DOHH2 (cell line): ENCODE results near the gene C1QTNF8.

ENCODE experiments used
- H3F3A ChIP-seq: fragments of 200-600 bp; sonication (generic), shearing (Covaris generic); 2 replicates; pipeline ENCODE4 v1.6.0; 2016; ENCODE audit warnings: antibody characterized with exemption, mild to moderate bottlenecking; ENCODE audit not compliant: control insufficient read depth, insufficient read depth
- H3K27ac ChIP-seq: fragments of 200-600 bp; sonication (generic); 2 replicates; pipeline ENCODE4 v1.5.1; 2014; ENCODE audit warnings: low read depth, mild to moderate bottlenecking, low read length, moderate library complexity
- H3K27me3 ChIP-seq: fragments of 200-600 bp; sonication (generic); 2 replicates; pipeline ENCODE4 v1.6.1; 2014; ENCODE audit warnings: mild to moderate bottlenecking, low read length, mixed read lengths; ENCODE audit not compliant: control insufficient read depth
- H3K36me3 ChIP-seq: fragments of 200-600 bp; sonication (generic); 2 replicates; pipeline ENCODE4 v1.6.1; 2014; ENCODE audit warnings: mild to moderate bottlenecking, low read length, moderate library complexity, mixed read lengths; ENCODE audit not compliant: control insufficient read depth
- H3K4me1 ChIP-seq: fragments of 200-600 bp; sonication (generic); 2 replicates; pipeline ENCODE4 v1.6.1; 2014; ENCODE audit warnings: mild to moderate bottlenecking, low read length, mixed read lengths; ENCODE audit not compliant: control insufficient read depth
- H3K4me2 ChIP-seq: fragments of 200-600 bp; sonication (generic); 2 replicates; pipeline ENCODE4 v1.6.0; 2014; ENCODE audit warnings: mild to moderate bottlenecking, low read length, moderate library complexity
- H3K4me3 ChIP-seq: fragments of 200-600 bp; sonication (generic); 2 replicates; pipeline ENCODE4 v1.5.1; 2014; ENCODE audit warnings: mild to moderate bottlenecking, low read length, mixed read lengths
- H3K79me2 ChIP-seq: fragments of 200-600 bp; sonication (generic); 2 replicates; pipeline ENCODE4 v1.6.1; 2014; ENCODE audit warnings: mild to moderate bottlenecking, low read length, mixed read lengths; ENCODE audit not compliant: control insufficient read depth
- H3K9me2 ChIP-seq: fragments of 200-600 bp; sonication (generic); replicated peaks from 2 replicates; pipeline ENCODE4 v1.6.1; 2014; ENCODE audit warnings: mild to moderate bottlenecking, low read length, mixed read lengths; ENCODE audit not compliant: control insufficient read depth
- H3K9me3 ChIP-seq: fragments of 200-600 bp; sonication (generic); 2 replicates; pipeline ENCODE4 v1.6.1; 2014; ENCODE audit warnings: antibody characterized with exemption, low read length, mixed read lengths; ENCODE audit not compliant: control insufficient read depth, insufficient read depth
- H4K20me1 ChIP-seq: fragments of 200-600 bp; sonication (generic); 2 replicates; pipeline ENCODE4 v1.6.0; 2014; ENCODE audit warnings: low read depth, mild to moderate bottlenecking, antibody characterized with exemption, low read length, moderate library complexity; ENCODE audit not compliant: control insufficient read depth, insufficient read depth
- EZH2phosphoT487 ChIP-seq: fragments of 200-600 bp; sonication (generic); IDR thresholded peaks from 2 replicates; pipeline ENCODE4 v1.6.1; 2017; ENCODE audit warnings: borderline replicate concordance, mild to moderate bottlenecking, antibody characterized with exemption, low read length, moderate library complexity, mixed read lengths
- TF ChIP-seq, protein P1 (sequence below): fragments of 200-600 bp; sonication (generic); IDR thresholded peaks from one replicate; pipeline ENCODE4 v1.5.1; 2014; ENCODE audit warnings: antibody characterized with exemption, mild to moderate bottlenecking, low read depth, low read length; ENCODE audit not compliant: poor library complexity, severe bottlenecking

Gene C1QTNF8

DNA sequence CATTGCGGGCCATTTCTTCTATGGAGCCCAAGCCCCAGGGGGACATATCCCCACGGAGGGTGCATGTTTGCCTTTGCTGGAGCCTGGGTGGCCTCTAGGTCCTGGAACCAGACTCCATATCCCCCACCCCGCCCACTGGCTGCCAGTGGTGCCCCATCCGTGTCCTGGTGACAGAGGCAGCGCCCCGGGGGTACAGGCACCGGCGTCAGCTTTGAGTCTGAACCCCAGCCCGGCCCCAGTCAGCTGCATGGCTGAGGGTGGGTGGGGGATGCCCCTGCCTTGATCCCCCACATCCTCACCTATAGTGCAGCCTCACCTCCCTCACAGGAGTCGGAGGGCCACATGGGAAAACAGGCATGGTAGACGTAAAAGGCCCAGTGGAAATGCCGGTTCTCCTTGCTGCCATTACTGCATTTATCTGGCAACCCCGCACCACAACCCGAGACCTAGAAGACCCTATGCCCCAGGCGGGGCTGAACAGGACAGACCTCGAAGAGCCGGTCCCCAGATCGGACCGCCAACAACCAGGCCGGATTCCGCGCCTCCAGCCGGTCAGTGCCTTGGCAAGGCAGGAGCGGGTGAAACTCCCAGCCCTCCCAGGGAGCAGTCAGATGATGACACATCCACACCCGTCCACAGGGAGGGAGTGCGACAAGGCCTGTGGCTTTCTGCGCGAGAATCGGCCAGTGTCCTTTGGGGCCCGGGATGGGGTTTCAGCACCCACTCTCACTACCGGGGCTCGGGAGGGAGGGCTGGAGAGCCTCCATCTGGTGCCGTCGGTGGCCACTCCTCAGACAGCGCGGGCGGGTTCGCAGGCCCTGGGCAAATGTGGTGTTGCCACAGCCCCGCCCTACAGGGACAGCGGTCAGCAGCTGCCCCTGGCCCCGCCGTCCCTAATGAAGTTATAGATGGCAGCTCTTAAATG is 35.4 kb downstream of the C1QTNF8 start:
- Histone ChIP-seq H3K27ac (no peak overlapping the region), H3F3A (no peaks in the 10 kb centered on the region), H3K36me3 (no peaks in the 10 kb centered on the region), H3K9me2 (no peaks in the 10 kb centered on the region), H3K9me3 (no peaks in the 10 kb centered on the region), H3K4me1 (no peaks in the 10 kb centered on the region), H3K4me3 (no peak overlapping the region), H3K4me2 (no peak overlapping the region), H3K79me2 (no peaks in the 10 kb centered on the region), H3K27me3 (no peaks in the 10 kb centered on the region), H4K20me1 (no peaks in the 10 kb centered on the region)
- TF ChIP-seq EZH2phosphoT487 = no peak

DNA sequence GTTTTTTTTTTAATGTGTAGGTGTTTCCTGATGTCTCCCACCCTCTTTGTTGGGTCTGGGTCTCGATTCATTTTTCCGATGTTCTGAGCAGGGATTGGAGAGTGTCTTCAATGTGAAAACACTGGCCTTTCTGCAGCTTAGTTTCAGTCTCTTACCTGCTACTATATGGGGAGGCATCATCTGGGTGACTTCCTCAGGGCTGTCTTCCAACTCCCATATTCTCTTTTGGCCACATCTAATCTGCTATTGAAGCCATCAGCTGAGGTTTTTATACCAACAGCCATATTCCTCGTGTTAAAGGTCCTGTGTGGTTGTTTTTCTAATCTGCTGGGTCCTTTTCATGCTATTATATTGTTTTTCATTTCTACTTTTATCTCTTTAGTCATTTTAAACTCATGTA is 36.7 kb downstream of the C1QTNF8 start:
- H3F3A ChIP-seq = no peaks in the 10 kb centered on the region
- H3K9me2 ChIP-seq = no peaks in the 10 kb centered on the region
- no peaks in the 10 kb centered on the region for H4K20me1 ChIP-seq
- H3K4me2 ChIP-seq = no peak overlapping the region
- TF ChIP-seq EZH2phosphoT487 = no peak
- TF ChIP-seq, protein P1, sequence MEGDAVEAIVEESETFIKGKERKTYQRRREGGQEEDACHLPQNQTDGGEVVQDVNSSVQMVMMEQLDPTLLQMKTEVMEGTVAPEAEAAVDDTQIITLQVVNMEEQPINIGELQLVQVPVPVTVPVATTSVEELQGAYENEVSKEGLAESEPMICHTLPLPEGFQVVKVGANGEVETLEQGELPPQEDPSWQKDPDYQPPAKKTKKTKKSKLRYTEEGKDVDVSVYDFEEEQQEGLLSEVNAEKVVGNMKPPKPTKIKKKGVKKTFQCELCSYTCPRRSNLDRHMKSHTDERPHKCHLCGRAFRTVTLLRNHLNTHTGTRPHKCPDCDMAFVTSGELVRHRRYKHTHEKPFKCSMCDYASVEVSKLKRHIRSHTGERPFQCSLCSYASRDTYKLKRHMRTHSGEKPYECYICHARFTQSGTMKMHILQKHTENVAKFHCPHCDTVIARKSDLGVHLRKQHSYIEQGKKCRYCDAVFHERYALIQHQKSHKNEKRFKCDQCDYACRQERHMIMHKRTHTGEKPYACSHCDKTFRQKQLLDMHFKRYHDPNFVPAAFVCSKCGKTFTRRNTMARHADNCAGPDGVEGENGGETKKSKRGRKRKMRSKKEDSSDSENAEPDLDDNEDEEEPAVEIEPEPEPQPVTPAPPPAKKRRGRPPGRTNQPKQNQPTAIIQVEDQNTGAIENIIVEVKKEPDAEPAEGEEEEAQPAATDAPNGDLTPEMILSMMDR = no peak
- no peak overlapping the region for H3K4me3 ChIP-seq
- H3K36me3 ChIP-seq = no peaks in the 10 kb centered on the region
- no peaks in the 10 kb centered on the region for H3K27me3 ChIP-seq
- no peaks in the 10 kb centered on the region for H3K9me3 ChIP-seq
- no peaks in the 10 kb centered on the region for H3K4me1 ChIP-seq
- H3K27ac ChIP-seq = no peak overlapping the region
- no peaks in the 10 kb centered on the region for H3K79me2 ChIP-seq

DNA sequence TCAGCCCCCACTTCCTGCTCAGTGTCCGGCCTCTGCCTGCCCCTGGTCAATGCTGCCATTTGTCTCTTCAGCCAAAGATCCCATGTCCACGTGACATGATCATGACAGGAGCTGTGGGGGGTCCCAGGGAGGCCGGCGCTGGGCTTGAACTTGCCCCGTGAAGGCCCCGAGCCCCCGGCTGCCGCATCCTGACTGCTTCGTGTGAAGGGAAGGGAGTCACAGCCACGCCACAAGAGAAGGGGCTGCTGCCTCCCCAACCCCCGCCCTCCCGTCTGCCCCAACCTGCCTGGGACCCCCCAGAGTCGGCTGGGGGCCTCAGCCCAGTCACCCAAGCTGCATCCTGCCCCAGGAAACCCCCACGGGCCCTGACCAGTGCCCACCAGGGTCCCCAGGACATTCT is 37.8 kb downstream of the C1QTNF8 start:
- Histone ChIP-seq H3K4me3 (no peak overlapping the region), H3K9me3 (no peaks in the 10 kb centered on the region), H3F3A (no peaks in the 10 kb centered on the region), H4K20me1 (no peaks in the 10 kb centered on the region), H3K27me3 (no peaks in the 10 kb centered on the region), H3K27ac (no peak overlapping the region), H3K36me3 (no peaks in the 10 kb centered on the region), H3K79me2 (no peaks in the 10 kb centered on the region), H3K9me2 (no peaks in the 10 kb centered on the region), H3K4me2 (no peak overlapping the region), H3K4me1 (no peaks in the 10 kb centered on the region)
- TF ChIP-seq, protein P1 = no peak
- TF ChIP-seq EZH2phosphoT487 = no peak

DNA sequence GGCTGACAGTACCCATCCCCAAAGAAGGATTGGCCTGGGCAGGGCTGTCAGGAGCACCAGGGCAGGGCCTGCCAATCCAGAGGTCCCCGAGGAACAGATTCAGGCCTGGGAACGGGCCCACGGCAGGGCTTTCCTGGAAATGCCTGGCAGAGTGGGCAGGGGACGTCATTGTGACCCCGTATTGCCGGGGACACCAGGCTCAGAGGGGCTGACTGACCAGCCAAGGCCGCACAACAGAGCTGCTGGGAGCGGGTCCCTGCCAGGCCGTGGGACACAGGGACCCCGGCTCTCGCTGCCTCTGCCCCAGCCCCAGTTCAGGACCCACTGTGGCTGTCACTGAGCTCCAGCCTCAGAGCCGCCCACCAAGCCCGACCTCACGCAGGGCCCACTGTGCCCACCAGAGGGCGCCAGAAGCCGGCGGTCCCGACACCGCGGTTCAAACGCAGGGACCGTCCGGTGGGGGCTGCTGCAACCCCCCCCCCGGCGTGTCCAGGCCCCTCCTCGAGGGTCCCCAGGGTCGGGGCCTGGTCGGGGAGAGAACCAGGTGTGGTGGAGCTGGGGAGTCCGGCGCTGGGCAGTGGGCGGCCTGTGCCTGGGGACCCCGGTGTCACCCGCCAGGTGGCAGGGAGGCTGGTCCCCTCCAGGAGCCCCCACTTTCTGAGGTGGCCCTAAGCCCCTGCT is 38.7 kb downstream of the C1QTNF8 start:
- no peaks in the 10 kb centered on the region for H3K9me3 ChIP-seq
- TF ChIP-seq, protein P1 = peak; percentile 82
- TF ChIP-seq EZH2phosphoT487 = no peak
- no peak overlapping the region for H3K27ac ChIP-seq
- no peaks in the 10 kb centered on the region for H4K20me1 ChIP-seq
- no peaks in the 10 kb centered on the region for H3K9me2 ChIP-seq
- no peaks in the 10 kb centered on the region for H3K36me3 ChIP-seq
- no peak overlapping the region for H3K4me3 ChIP-seq
- no peaks in the 10 kb centered on the region for H3K4me1 ChIP-seq
- no peak overlapping the region for H3K4me2 ChIP-seq
- H3K27me3 ChIP-seq = no peaks in the 10 kb centered on the region
- no peaks in the 10 kb centered on the region for H3K79me2 ChIP-seq
- no peaks in the 10 kb centered on the region for H3F3A ChIP-seq
